ENCODE data around the gene NKAIN2.
"Not testable (repeated sequence)": the region's sequence is repeated elsewhere in the genome, so short reads cannot be mapped to it uniquely, and the experiment has no call there.

Gene NKAIN2

GRCh38 chr6:124459268-124459667 lies 655.6 kb downstream of the NKAIN2 start:
- no peak for DNase-seq

- no peak for DNase-seq
These were observed 659.1 kb downstream of the NKAIN2 start for GRCh38 chr6:124462750-124463149.

GRCh38 chr6:124463271-124463670 lies 659.6 kb downstream of the NKAIN2 start:
- DNase-seq = no peak

- not testable (repeated sequence) for DNase-seq
These were observed 660.9 kb downstream of the NKAIN2 start for GRCh38 chr6:124464600-124464999.

GRCh38 chr6:124466949-124467348 lies 663.3 kb downstream of the NKAIN2 start:
- no peak for DNase-seq

- DNase-seq = no peak
These were observed 663.7 kb downstream of the NKAIN2 start for GRCh38 chr6:124467366-124467765.

GRCh38 chr6:124470803-124471202 lies 667.1 kb downstream of the NKAIN2 start:
- DNase-seq = no peak

- no peak for DNase-seq
These were observed 671.5 kb downstream of the NKAIN2 start for GRCh38 chr6:124475176-124475575.

GRCh38 chr6:124478906-124479305 lies 675.2 kb downstream of the NKAIN2 start:
- no peak for DNase-seq

- no peak for DNase-seq
These were observed 676.3 kb downstream of the NKAIN2 start for GRCh38 chr6:124479991-124480430.

- DNase-seq = no peak
These were observed 678.4 kb downstream of the NKAIN2 start for GRCh38 chr6:124482071-124482491.

- DNase-seq = no peak
These were observed 684.2 kb downstream of the NKAIN2 start for GRCh38 chr6:124487623-124488431.

GRCh38 chr6:124490122-124490521 lies 686.5 kb downstream of the NKAIN2 start:
- no peak for DNase-seq

- DNase-seq = no peak
These were observed 689.6 kb downstream of the NKAIN2 start for GRCh38 chr6:124493259-124493658.

GRCh38 chr6:124494956-124495664 lies 691.4 kb downstream of the NKAIN2 start:
- no peak for DNase-seq

- DNase-seq = no peak
These were observed 692.1 kb downstream of the NKAIN2 start for GRCh38 chr6:124495665-124496190.

GRCh38 chr6:124496334-124496733 lies 692.7 kb downstream of the NKAIN2 start:
- no peak for DNase-seq

- DNase-seq = no peak
These were observed 708.8 kb downstream of the NKAIN2 start for GRCh38 chr6:124512431-124512830.

- DNase-seq = no peak
These were observed 713.7 kb downstream of the NKAIN2 start for GRCh38 chr6:124517339-124517738.

GRCh38 chr6:124520514-124520913 lies 716.8 kb downstream of the NKAIN2 start:
- no peak for DNase-seq

GRCh38 chr6:124522335-124522734 lies 718.7 kb downstream of the NKAIN2 start:
- no peak for DNase-seq

GRCh38 chr6:124524491-124525200 lies 721.0 kb downstream of the NKAIN2 start:
- no peak for DNase-seq

GRCh38 chr6:124530926-124531325 lies 727.3 kb downstream of the NKAIN2 start:
- no peak for DNase-seq

All from CD4-positive, alpha-beta T cell treated with Interleukin-4 for 1 hour (primary cell).